Measurements from ENCODE around the gene DNM3. TPM values are rescaled to one million over a fixed set of nuclear protein-coding genes. Genes with fewer than 3 reads are reported as not detected.

The DNM3 gene
- total RNA-seq, 1 donor from 2014 or later: 7.1 TPM

GRCh38 chr1:172112576-172112975 is 271.3 kb downstream of the DNM3 start:
- DNase-seq: no peak

- no peak for DNase-seq
Measured at GRCh38 chr1:172117800-172118199, 276.5 kb downstream of the DNM3 start.

- DNase-seq: no peak
Measured at GRCh38 chr1:172118618-172119017, 277.3 kb downstream of the DNM3 start.

GRCh38 chr1:172119184-172119583 is 277.9 kb downstream of the DNM3 start:
- DNase-seq: no peak

- DNase-seq: no peak
Measured at GRCh38 chr1:172120381-172120780, 279.1 kb downstream of the DNM3 start.

GRCh38 chr1:172121081-172121717 is 279.9 kb downstream of the DNM3 start:
- DNase-seq: peak; percentile 47

GRCh38 chr1:172122381-172122780 is 281.1 kb downstream of the DNM3 start:
- DNase-seq: no peak

- DNase-seq: no peak
Measured at GRCh38 chr1:172125250-172125649, 284.0 kb downstream of the DNM3 start.

GRCh38 chr1:172125812-172126430 is 284.6 kb downstream of the DNM3 start:
- no peak for DNase-seq

- DNase-seq: no peak
Measured at GRCh38 chr1:172132836-172133235, 291.5 kb downstream of the DNM3 start.

- DNase-seq: no peak
Measured at GRCh38 chr1:172134087-172134731, 292.9 kb downstream of the DNM3 start.

- no peak for DNase-seq
Measured at GRCh38 chr1:172135076-172135672, 293.9 kb downstream of the DNM3 start.

- DNase-seq: peak; percentile 55
Measured at GRCh38 chr1:172135978-172136610, 294.8 kb downstream of the DNM3 start.

GRCh38 chr1:172136925-172137324 is 295.6 kb downstream of the DNM3 start:
- DNase-seq: peak; percentile 72

- DNase-seq: peak; percentile 51
Measured at GRCh38 chr1:172137703-172138454, 296.6 kb downstream of the DNM3 start.

- DNase-seq: peak; percentile 67
Measured at GRCh38 chr1:172138634-172139033, 297.3 kb downstream of the DNM3 start.

- peak; percentile 51 for DNase-seq
Measured at GRCh38 chr1:172139196-172139595, 297.9 kb downstream of the DNM3 start.

- peak; percentile 58 for DNase-seq
Measured at GRCh38 chr1:172140072-172140471, 298.8 kb downstream of the DNM3 start.

GRCh38 chr1:172140591-172140990 is 299.3 kb downstream of the DNM3 start:
- DNase-seq: peak; percentile 52

GRCh38 chr1:172141341-172141881 is 300.1 kb downstream of the DNM3 start:
- DNase-seq: peak; percentile 69

- DNase-seq: peak; percentile 70
Measured at GRCh38 chr1:172142324-172142723, 301.0 kb downstream of the DNM3 start.

All from tongue (tissue), 2 donors.